ENCODE results near the gene RNF157. TPM values are rescaled to one million over a fixed set of nuclear protein-coding genes. Genes with fewer than 3 reads are reported as not detected.

The RNF157 gene
- total and polyA plus RNA-seq, 2 of the 4 experiments (the other 2 are of a cell fraction) = 0.54 to 1.3 TPM

- dilution Hi-C loops (cut with HindIII; ENCODE audit: low sequenced_read_pairs, unreplicated experiment) = no loop called here
- ATAC-seq (ENCODE audit: low read depth) = no peak
Observed at GRCh38 chr17:76152591-76152990, 87.7 kb downstream of the RNF157 start.

More at GRCh38 chr17:76152591-76152990, 87.7 kb downstream of the RNF157 start:
- Histone ChIP-seq H3K27me3 (ENCODE audit: control insufficient read depth, insufficient read depth, low read length) (peaks cover 5% of the 10 kb centered on the region), H3K23ac (ENCODE audit: low read depth, low read length) (no peak overlapping the region), H3K79me1 (ENCODE audit: low read depth in 1 of 2, low read length in 2 of 2) (no peaks in the 10 kb centered on the region), H3K18ac (ENCODE audit: low read depth, low read length) (no peak overlapping the region), H2BK120ac (ENCODE audit: low read depth, low read length) (no peak overlapping the region), H3K4me3 (ENCODE audit: insufficient read depth, low read depth, low read length) (no peak overlapping the region), H4K20me1 (ENCODE audit: insufficient read depth, low read length) (no peaks in the 10 kb centered on the region), H3K56ac (ENCODE audit: extremely low read depth, insufficient read depth, low read length) (no peak overlapping the region), H2AK9ac (replicated peaks; ENCODE audit: low read depth, low read length, poor library complexity) (no peak overlapping the region), H3K4ac (ENCODE audit: low read depth, low read length) (no peak overlapping the region), H2AK5ac (ENCODE audit: low read depth, low read length) (no peak overlapping the region), H4K5ac (ENCODE audit: low read depth, low read length) (no peak overlapping the region), H3K27ac (ENCODE audit: insufficient read depth, low read length) (no peak overlapping the region), H3K9ac (ENCODE audit: low read depth, low read length) (no peak overlapping the region), H4K91ac (ENCODE audit: insufficient read depth, low read depth, low read length) (no peak overlapping the region), H3K9me3 (ENCODE audit: control insufficient read depth, insufficient read depth, low read length) (no peaks in the 10 kb centered on the region), H3K9me1 (ENCODE audit: insufficient read depth, low read length) (no peaks in the 10 kb centered on the region; the same call in 1 of the 2 replicates), H2AFZ (replicated peaks; ENCODE audit: low read length, poor library complexity) (no peak overlapping the region), H3K14ac (replicated peaks; ENCODE audit: low read depth, low read length) (no peak overlapping the region), H2BK20ac (ENCODE audit: low read depth, low read length) (no peak overlapping the region), H3K4me1 (ENCODE audit: control insufficient read depth, insufficient read depth, low read length) (no peaks in the 10 kb centered on the region; the same call in 1 of the 2 replicates), H4K8ac (ENCODE audit: low read depth in 2 of 2, low read length in 2 of 2) (no peak overlapping the region), H2BK5ac (ENCODE audit: low read depth, low read length, poor library complexity, severe bottlenecking) (no peak overlapping the region), H3K4me2 (ENCODE audit: low read depth, low read length) (no peak overlapping the region), H3K36me3 (ENCODE audit: control insufficient read depth, insufficient read depth, low read length) (no peaks in the 10 kb centered on the region), H2BK15ac (ENCODE audit: low read depth, low read length) (no peak overlapping the region)
- in situ Hi-C loops (cut with MboI; ENCODE audit: low sequenced_read_pairs) (no loop called here), intact Hi-C loops (cut with micrococcal nuclease) (no loop called here)
- WGBS, 2 experiments (ENCODE audit: extremely low coverage in 2 of 2, insufficient read length in 1 of 2) = 85% methylated on average over 6 of the region's 7 CpGs; no CpG with 5 or more reads in 1 of the 2 experiments
- TF ChIP-seq, protein P1, sequence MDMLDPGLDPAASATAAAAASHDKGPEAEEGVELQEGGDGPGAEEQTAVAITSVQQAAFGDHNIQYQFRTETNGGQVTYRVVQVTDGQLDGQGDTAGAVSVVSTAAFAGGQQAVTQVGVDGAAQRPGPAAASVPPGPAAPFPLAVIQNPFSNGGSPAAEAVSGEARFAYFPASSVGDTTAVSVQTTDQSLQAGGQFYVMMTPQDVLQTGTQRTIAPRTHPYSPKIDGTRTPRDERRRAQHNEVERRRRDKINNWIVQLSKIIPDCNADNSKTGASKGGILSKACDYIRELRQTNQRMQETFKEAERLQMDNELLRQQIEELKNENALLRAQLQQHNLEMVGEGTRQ (IDR thresholded peaks at IDR 0.05; ENCODE audit: low read depth, low read length) = no peak
- TF ChIP-seq BHLHE40 (IDR thresholded peaks at IDR 0.05; ENCODE audit: low read depth, low read length) (no peak), CHD1 (IDR thresholded peaks at IDR 0.05; ENCODE audit: low read depth, low read length) (no peak), FOS (IDR thresholded peaks at IDR 0.05; ENCODE audit: low read depth, low read length) (no peak), CTCF (conservative IDR thresholded peaks at IDR 0.05; ENCODE audit: low read depth, low read length) (no peak), NFE2L2 (IDR thresholded peaks at IDR 0.05; ENCODE audit: low read depth, low read length) (no peak), MAFK (IDR thresholded peaks at IDR 0.05; ENCODE audit: low read depth, low read length) (no peak), RAD21 (IDR thresholded peaks at IDR 0.05; ENCODE audit: low read length) (no peak), SMC3 (IDR thresholded peaks at IDR 0.05; ENCODE audit: low read depth, low read length) (no peak), POLR2A (IDR thresholded peaks at IDR 0.05; ENCODE audit: low read depth, low read length) (no peak)
- no TSS peak for BruUV-seq (replicated peaks)
- ChIA-PET CTCF (no interaction called here), POLR2A (ENCODE audit: unreplicated experiment) (no interaction called here)
- no peak for DNase-seq

Data from IMR-90 (cell line).